Uterus (tissue), 4 donors: ENCODE results near the gene MAGI2. TPM values are rescaled to one million over a fixed set of nuclear protein-coding genes. Genes with fewer than 3 reads are reported as not detected.

Experiments
- DNase-seq, 2 donors: peaks; one replicate each; pipeline ENCODE4 v3.0.0-alpha.2; 2019 to 2020
- H3K27ac ChIP-seq, 2 donors: fragments of 200-600 bp; sonication (generic); 1 replicate in 1 of 2; 2 replicates in 1 of 2; pipeline ENCODE4 v1.5.1; 2016 to 2018
- H3K27me3 ChIP-seq, 2 donors: fragments of 200-600 bp; sonication (generic); one replicate each; pipeline ENCODE4 v1.5.1; 2018 to 2019; ENCODE audit warnings: control low read depth in 1 of 2
- H3K36me3 ChIP-seq, 2 donors: fragments of 200-600 bp; sonication (generic); one replicate each; pipeline ENCODE4 v1.5.1; 2019; ENCODE audit warnings: control low read depth in 1 of 2
- H3K4me1 ChIP-seq, 2 donors: fragments of 200-600 bp; sonication (generic); one replicate each; pipeline ENCODE4 v1.5.1; 2018 to 2019; ENCODE audit warnings: control low read depth in 1 of 2
- H3K4me3 ChIP-seq, 2 donors: fragments of 200-600 bp; sonication (generic); 1 replicate in 1 of 2; 2 replicates in 1 of 2; pipeline ENCODE4 v1.5.1; 2018 to 2019; ENCODE audit warnings: mild to moderate bottlenecking in 1 of 2
- H3K9me3 ChIP-seq, 2 donors: fragments of 200-600 bp; sonication (generic); one replicate each; pipeline ENCODE4 v1.5.1; 2019; ENCODE audit warnings: control low read depth in 1 of 2
- POLR2A ChIP-seq, 2 donors: fragments of 450-650 bp; IDR thresholded peaks; one replicate each; pipeline ENCODE4 v1.6.1; 2016; ENCODE audit warnings: antibody characterized with exemption in 2 of 2, mild to moderate bottlenecking in 1 of 2, moderate library complexity in 1 of 2
- intact Hi-C: fragments of 100-400 bp; cut with DNase I; formaldehyde crosslinking; loops from one replicate; pipeline ENCODE4 v1.15.1; 2023; ENCODE audit warnings: low total_unique reads
- total RNA-seq, 4 donors: library from RNA; depleted of rRNA in 3 of 4; stranded (reverse); fragments of >200 nt in 3 of 4; gene quantifications; one replicate each; pipeline versions ENCODE4 v1.1.0 to v1.2.4, GENCODE V29; 2014 to 2023
- TF ChIP-seq, protein P1 (sequence below), 4 experiments: fragments of 200-600 bp in 2 of 4; fragments of 450-650 bp in 2 of 4; sonication (generic) in 2 of 4; IDR thresholded peaks; one replicate each; pipeline ENCODE4 v1.5.1; 2016 to 2019; ENCODE audit warnings: antibody characterized with exemption in 4 of 4, mild to moderate bottlenecking in 2 of 4, moderate library complexity in 1 of 4
- donor health status: DM: yes; HTN: yes; CAD: no.

Gene MAGI2
- total RNA-seq, 4 donors from 2014 or later = 5.3 to 23.2 (median 13.8) TPM

GRCh38 chr7:79401254-79401653 lies 52.2 kb downstream of the MAGI2 start:
- TF ChIP-seq POLR2A (IDR thresholded peaks at IDR 0.05) = no peak
- TF ChIP-seq, protein P1, sequence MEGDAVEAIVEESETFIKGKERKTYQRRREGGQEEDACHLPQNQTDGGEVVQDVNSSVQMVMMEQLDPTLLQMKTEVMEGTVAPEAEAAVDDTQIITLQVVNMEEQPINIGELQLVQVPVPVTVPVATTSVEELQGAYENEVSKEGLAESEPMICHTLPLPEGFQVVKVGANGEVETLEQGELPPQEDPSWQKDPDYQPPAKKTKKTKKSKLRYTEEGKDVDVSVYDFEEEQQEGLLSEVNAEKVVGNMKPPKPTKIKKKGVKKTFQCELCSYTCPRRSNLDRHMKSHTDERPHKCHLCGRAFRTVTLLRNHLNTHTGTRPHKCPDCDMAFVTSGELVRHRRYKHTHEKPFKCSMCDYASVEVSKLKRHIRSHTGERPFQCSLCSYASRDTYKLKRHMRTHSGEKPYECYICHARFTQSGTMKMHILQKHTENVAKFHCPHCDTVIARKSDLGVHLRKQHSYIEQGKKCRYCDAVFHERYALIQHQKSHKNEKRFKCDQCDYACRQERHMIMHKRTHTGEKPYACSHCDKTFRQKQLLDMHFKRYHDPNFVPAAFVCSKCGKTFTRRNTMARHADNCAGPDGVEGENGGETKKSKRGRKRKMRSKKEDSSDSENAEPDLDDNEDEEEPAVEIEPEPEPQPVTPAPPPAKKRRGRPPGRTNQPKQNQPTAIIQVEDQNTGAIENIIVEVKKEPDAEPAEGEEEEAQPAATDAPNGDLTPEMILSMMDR (IDR thresholded peaks at IDR 0.05) = no peak
- Histone ChIP-seq H3K4me1 (no peaks in the 10 kb centered on the region), H3K9me3 (no peaks in the 10 kb centered on the region), H3K27ac (no peak overlapping the region), H3K4me3 (no peak overlapping the region), H3K36me3 (no peaks in the 10 kb centered on the region), H3K27me3 (no peaks in the 10 kb centered on the region)
- DNase-seq = no peak
- intact Hi-C loops = no loop called here

GRCh38 chr7:79400222-79400621 lies 53.2 kb downstream of the MAGI2 start:
- Histone ChIP-seq H3K36me3 (no peaks in the 10 kb centered on the region), H3K27me3 (no peaks in the 10 kb centered on the region), H3K9me3 (no peaks in the 10 kb centered on the region), H3K4me1 (no peaks in the 10 kb centered on the region), H3K4me3 (no peak overlapping the region), H3K27ac (no peak overlapping the region)
- TF ChIP-seq, protein P1 (IDR thresholded peaks at IDR 0.05) = no peak
- no peak for TF ChIP-seq POLR2A (IDR thresholded peaks at IDR 0.05)
- intact Hi-C loops = no loop called here
- DNase-seq = no peak

DNA sequence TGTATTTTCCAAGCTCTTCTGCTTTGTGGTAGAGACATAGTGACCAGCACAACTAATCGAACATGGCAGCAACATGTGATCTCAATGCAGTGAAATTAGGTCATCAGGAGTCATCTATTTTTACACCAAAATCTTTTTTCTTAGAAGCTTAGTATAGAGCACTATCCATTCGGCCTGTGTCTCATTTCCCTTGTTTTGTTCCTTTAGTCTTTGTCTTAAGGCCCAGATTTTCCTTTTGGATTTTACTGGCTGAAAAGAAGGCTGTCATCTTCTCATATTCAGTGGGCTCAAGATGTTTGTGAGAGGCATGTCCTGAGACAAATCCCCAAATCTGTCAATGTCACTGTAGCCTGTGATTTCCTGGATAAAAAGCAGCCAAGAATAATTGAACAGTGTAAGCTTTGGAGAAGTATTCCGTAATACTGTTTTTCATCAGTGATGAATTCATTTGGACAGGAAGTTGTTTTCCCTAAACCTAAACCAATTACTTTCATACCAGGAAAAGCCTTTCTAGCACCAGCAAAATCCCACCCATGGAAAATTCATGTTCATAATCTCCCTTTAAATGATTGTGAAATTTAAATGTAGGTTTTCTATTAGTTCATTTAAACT lies 55.2 kb downstream of the MAGI2 start:
- Histone ChIP-seq H3K36me3 (no peaks in the 10 kb centered on the region), H3K9me3 (no peaks in the 10 kb centered on the region), H3K27me3 (no peaks in the 10 kb centered on the region), H3K27ac (no peak overlapping the region), H3K4me3 (no peak overlapping the region), H3K4me1 (no peaks in the 10 kb centered on the region)
- intact Hi-C loops = no loop called here
- TF ChIP-seq POLR2A (IDR thresholded peaks at IDR 0.05) = no peak
- TF ChIP-seq, protein P1 (IDR thresholded peaks at IDR 0.05) = no peak
- DNase-seq = no peak

DNA sequence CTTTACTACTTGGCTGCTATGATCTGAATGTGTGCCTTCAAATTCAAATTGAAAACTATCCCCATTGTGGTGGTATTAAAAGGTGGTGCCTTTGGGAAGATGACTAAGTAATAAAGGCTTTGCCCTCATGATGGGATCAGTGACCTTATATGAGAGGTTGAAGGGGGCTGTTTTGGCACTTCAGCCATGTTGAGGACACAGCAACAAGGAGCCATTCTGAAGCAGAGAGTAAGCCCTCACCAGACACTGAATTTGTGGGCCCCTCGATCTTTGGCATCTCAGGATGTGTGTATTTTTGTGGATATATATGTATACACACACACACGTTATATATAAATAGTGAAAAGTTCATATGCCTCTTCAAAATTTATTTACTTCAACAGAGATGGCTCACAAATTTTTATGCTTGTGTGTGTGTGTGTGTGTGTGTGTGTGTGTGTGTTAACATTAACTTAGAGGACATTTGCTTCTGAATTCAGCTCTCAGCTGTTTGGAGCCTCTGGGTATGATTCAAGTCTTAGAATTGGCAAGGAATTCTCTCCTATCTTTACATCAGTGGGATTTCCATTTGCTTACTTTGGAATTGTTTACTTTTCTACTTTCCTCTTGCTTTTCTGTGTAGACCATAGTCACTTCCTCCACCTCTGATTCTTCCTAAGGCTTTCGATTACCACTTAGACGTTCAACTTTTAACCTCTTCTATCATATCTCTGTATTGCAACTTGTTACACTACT lies 66.6 kb downstream of the MAGI2 start:
- H3K9me3 ChIP-seq = no peaks in the 10 kb centered on the region
- H3K27me3 ChIP-seq = no peaks in the 10 kb centered on the region
- no peak for DNase-seq
- no peak overlapping the region for H3K4me3 ChIP-seq
- H3K4me1 ChIP-seq = no peaks in the 10 kb centered on the region
- TF ChIP-seq POLR2A (IDR thresholded peaks at IDR 0.05) = no peak
- TF ChIP-seq, protein P1 (IDR thresholded peaks at IDR 0.05) = no peak
- intact Hi-C loops = no loop called here
- no peak overlapping the region for H3K27ac ChIP-seq
- H3K36me3 ChIP-seq = no peaks in the 10 kb centered on the region

GRCh38 chr7:79381921-79382320 lies 71.5 kb downstream of the MAGI2 start:
- Histone ChIP-seq H3K4me3 (no peak overlapping the region), H3K27ac (no peak overlapping the region), H3K27me3 (no peaks in the 10 kb centered on the region), H3K4me1 (no peaks in the 10 kb centered on the region), H3K36me3 (no peaks in the 10 kb centered on the region), H3K9me3 (no peaks in the 10 kb centered on the region)
- intact Hi-C loops = no loop called here
- DNase-seq = no peak
- TF ChIP-seq, protein P1 (IDR thresholded peaks at IDR 0.05) = no peak
- no peak for TF ChIP-seq POLR2A (IDR thresholded peaks at IDR 0.05)
